Gastrocnemius medialis (tissue), 4 donors: ENCODE results near the gene GAGE10.
"Not testable (repeated sequence)": the region's sequence is repeated elsewhere in the genome, so short reads cannot be mapped to it uniquely, and the experiment has no call there.

Experiments
- POLR2A ChIP-seq, 2 donors: fragments of 450-650 bp; IDR thresholded peaks; one replicate each; pipeline ENCODE4 v1.6.1; 2017; ENCODE audit warnings: antibody characterized with exemption in 2 of 2, mild to moderate bottlenecking in 2 of 2, moderate library complexity in 2 of 2
- TF ChIP-seq, protein P1 (sequence below), 5 experiments: fragments of 450-650 bp in 3 of 5; fragments of 200-600 bp in 2 of 5; sonication (generic) in 2 of 5; IDR thresholded peaks in 4 of 5; conservative IDR thresholded peaks in 1 of 5; 1 replicate in 4 of 5; 2 replicates in 1 of 5; pipeline ENCODE4 v1.5.1; 2016 to 2019; ENCODE audit warnings: antibody characterized with exemption in 5 of 5, mild to moderate bottlenecking in 3 of 5, moderate library complexity in 3 of 5

GRCh38 chrX:49321737-49322136 is 18.3 kb downstream of the GAGE10 start, which contains the start of gene GAGE12J:
- TF ChIP-seq, protein P1, sequence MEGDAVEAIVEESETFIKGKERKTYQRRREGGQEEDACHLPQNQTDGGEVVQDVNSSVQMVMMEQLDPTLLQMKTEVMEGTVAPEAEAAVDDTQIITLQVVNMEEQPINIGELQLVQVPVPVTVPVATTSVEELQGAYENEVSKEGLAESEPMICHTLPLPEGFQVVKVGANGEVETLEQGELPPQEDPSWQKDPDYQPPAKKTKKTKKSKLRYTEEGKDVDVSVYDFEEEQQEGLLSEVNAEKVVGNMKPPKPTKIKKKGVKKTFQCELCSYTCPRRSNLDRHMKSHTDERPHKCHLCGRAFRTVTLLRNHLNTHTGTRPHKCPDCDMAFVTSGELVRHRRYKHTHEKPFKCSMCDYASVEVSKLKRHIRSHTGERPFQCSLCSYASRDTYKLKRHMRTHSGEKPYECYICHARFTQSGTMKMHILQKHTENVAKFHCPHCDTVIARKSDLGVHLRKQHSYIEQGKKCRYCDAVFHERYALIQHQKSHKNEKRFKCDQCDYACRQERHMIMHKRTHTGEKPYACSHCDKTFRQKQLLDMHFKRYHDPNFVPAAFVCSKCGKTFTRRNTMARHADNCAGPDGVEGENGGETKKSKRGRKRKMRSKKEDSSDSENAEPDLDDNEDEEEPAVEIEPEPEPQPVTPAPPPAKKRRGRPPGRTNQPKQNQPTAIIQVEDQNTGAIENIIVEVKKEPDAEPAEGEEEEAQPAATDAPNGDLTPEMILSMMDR (IDR thresholded peaks at IDR 0.05 in 4 of 5, conservative IDR thresholded peaks at IDR 0.05 in 1 of 5), result not testable (repeated sequence)
- not testable (repeated sequence) for TF ChIP-seq POLR2A (IDR thresholded peaks at IDR 0.05)
